GM23248 (cell line): ENCODE results near the gene CSF1R. TPM values are rescaled to one million over a fixed set of nuclear protein-coding genes. Genes with fewer than 3 reads are reported as not detected.

ENCODE experiments used
- DNase-seq: peaks from one replicate; pipeline ENCODE4 v3.0.0-alpha.2; 2015
- H2AFZ ChIP-seq: fragments of 200-600 bp; sonication (generic); 2 replicates; pipeline ENCODE4 v1.6.1; 2016; ENCODE audit warnings: antibody characterized with exemption
- H3F3A ChIP-seq: fragments of 200-600 bp; sonication (generic); 2 replicates; pipeline ENCODE4 v1.6.1; 2016; ENCODE audit warnings: mild to moderate bottlenecking, antibody characterized with exemption, mixed run types; ENCODE audit not compliant: insufficient read depth
- H3K27ac ChIP-seq: fragments of 200-600 bp; sonication (generic); 2 replicates; pipeline ENCODE4 v1.5.1; 2016; ENCODE audit warnings: mild to moderate bottlenecking
- H3K27me3 ChIP-seq: fragments of 200-600 bp; sonication (generic); replicated peaks from 2 replicates; pipeline ENCODE4 v1.6.1; 2016; ENCODE audit warnings: mild to moderate bottlenecking; ENCODE audit not compliant: insufficient read depth
- H3K36me3 ChIP-seq: fragments of 200-600 bp; sonication (generic); 2 replicates; pipeline ENCODE4 v1.6.1; 2016; ENCODE audit warnings: low read depth, mild to moderate bottlenecking
- H3K4me1 ChIP-seq: fragments of 200-600 bp; sonication (generic); 2 replicates; pipeline ENCODE4 v1.6.1; 2016; ENCODE audit warnings: mild to moderate bottlenecking; ENCODE audit not compliant: insufficient read depth
- H3K4me2 ChIP-seq: fragments of 200-600 bp; sonication (generic); one replicate; pipeline ENCODE4 v1.6.1; 2016; ENCODE audit warnings: mild to moderate bottlenecking; ENCODE audit not compliant: unreplicated experiment
- H3K4me3 ChIP-seq: fragments of 200-600 bp; sonication (generic); 2 replicates; pipeline ENCODE4 v1.5.1; 2016; ENCODE audit warnings: mild to moderate bottlenecking
- H3K79me2 ChIP-seq: fragments of 200-600 bp; sonication (generic); 2 replicates; pipeline ENCODE4 v1.6.1; 2016; ENCODE audit warnings: mild to moderate bottlenecking; ENCODE audit not compliant: insufficient read depth
- H3K9ac ChIP-seq: fragments of 200-600 bp; sonication (generic); 2 replicates; pipeline ENCODE4 v1.6.1; 2016; ENCODE audit warnings: mild to moderate bottlenecking
- H3K9me2 ChIP-seq: fragments of 200-600 bp; sonication (generic); 2 replicates; pipeline ENCODE4 v1.6.1; 2016; ENCODE audit warnings: mixed run types, mild to moderate bottlenecking, moderate library complexity; ENCODE audit not compliant: insufficient read depth
- H3K9me3 ChIP-seq: fragments of 200-600 bp; sonication (generic); one replicate; pipeline ENCODE4 v1.6.1; 2017; ENCODE audit warnings: low read depth
- H4K20me1 ChIP-seq: fragments of 200-600 bp; sonication (generic); 2 replicates; pipeline ENCODE4 v1.6.0; 2016; ENCODE audit not compliant: insufficient read depth
- EZH2 ChIP-seq: fragments of 200-600 bp; sonication (generic); IDR thresholded peaks from 2 replicates; pipeline ENCODE4 v1.6.1; 2018; ENCODE audit warnings: antibody characterized with exemption, mild to moderate bottlenecking; ENCODE audit not compliant: insufficient read depth, poor library complexity, severe bottlenecking
- EZH2phosphoT487 ChIP-seq: fragments of 200-600 bp; sonication (generic); IDR thresholded peaks from 2 replicates; pipeline ENCODE4 v1.6.1; 2018; ENCODE audit warnings: antibody characterized with exemption, moderate library complexity, mild to moderate bottlenecking, low read depth; ENCODE audit not compliant: insufficient read depth
- WGBS, 2 experiments: methylation state at CpG; one replicate each; pipeline ENCODE4 v1.1.6; 2015 to 2017; ENCODE audit warnings: low lambda C conversion rate in 2 of 2, low coverage in 1 of 2; ENCODE audit errors: missing lambda C conversion rate in 2 of 2; 5-methylcytosine and 5-hydroxymethylcytosine counted together
- in situ Hi-C: fragments of 300-500 bp; cut with MboI; formaldehyde crosslinking; loops from 2 replicates; pipeline ENCODE4 v1.15.0; 2020
- polyA plus RNA-seq: library from polyadenylated mRNA; unstranded; fragments of >200 nt; fragmentation: Nextera tagmentation; extraction: Ambion mirVana; gene quantifications from 2 replicates; pipeline ENCODE4 v1.2.1, GENCODE V29; 2016
- total RNA-seq: library from RNA; depleted of rRNA; stranded (reverse); fragments of >200 nt; shearing (Covaris generic); gene quantifications from 2 replicates; pipeline ENCODE4 v1.2.3, GENCODE V29; 2014

Gene CSF1R
- total and polyA plus RNA-seq, 2 experiments from 2014 or later = 0.56 TPM; not detected in 1

DNA sequence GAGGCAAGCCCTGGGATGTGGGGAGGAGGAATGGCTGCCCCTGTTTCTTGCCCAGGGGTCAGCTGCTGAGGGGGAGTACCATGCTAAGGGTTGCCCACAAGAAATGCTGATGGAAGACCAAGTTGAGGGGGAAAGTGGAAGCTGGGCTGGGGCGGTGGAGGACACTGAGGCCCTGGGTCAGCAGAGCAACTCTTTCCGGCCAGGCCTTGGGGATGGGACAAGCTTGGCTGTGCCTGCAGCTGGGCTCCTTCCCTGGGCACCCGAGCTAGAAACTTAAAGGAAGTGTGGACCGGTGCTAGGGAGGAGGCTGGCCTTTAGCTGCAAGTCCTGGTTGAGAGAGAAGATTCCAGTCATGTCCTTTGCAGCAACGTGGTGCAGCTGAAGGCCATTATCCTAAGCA lies 22.7 kb downstream of the CSF1R start:
- H3K9me3 ChIP-seq = no peaks in the 10 kb centered on the region
- H3K4me3 ChIP-seq = no peak overlapping the region
- no peak for DNase-seq
- no peaks in the 10 kb centered on the region for H3K9me2 ChIP-seq
- peaks cover 41% of the 10 kb centered on the region for H3K4me1 ChIP-seq
- H2AFZ ChIP-seq = no peak overlapping the region
- no peaks in the 10 kb centered on the region for H3K36me3 ChIP-seq
- H3K27me3 ChIP-seq = no peaks in the 10 kb centered on the region
- H3K4me2 ChIP-seq = no peak overlapping the region
- TF ChIP-seq EZH2 (no peak), EZH2phosphoT487 (no peak)
- WGBS, 2 experiments = 94% methylated on average over 5 of the region's 5 CpGs
- no peak overlapping the region for H3K9ac ChIP-seq
- H4K20me1 ChIP-seq = no peaks in the 10 kb centered on the region
- H3K27ac ChIP-seq = no peak overlapping the region
- in situ Hi-C loops = no loop called here
- peaks cover 20% of the 10 kb centered on the region for H3F3A ChIP-seq
- H3K79me2 ChIP-seq = no peaks in the 10 kb centered on the region

DNA sequence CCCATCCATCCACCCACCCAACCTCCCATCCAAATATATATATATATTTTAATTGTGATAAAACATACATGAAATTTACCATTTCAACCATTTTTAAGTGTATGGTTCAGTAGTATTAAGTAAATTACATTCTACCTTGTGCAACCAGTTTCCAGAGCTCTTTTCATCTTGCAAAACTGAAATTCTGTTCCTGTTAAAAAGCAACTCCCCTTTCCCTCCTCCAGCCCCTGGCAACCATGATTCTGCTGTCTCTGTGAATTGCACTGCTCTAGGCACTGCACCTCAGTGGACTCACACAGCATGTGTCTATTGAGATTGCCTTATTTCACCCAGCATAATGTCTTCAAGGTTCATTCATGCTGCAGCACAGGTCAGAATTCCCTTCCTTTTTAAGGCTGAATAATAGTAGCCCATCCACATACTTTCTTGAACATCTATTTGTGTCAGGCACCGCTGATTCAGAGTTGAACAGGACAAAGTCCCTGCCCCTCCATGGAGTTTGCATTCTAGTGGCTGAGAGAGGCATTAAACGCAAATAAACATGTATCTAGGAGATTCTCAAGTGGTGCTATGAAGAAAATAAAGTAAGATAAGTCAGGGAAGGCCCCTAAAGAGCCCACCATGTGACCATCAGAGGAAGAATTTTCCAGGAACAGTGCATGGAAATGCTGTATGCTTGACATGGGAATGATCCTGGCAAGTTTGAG lies 24.0 kb downstream of the CSF1R start:
- Histone ChIP-seq H3K36me3 (no peaks in the 10 kb centered on the region), H4K20me1 (no peaks in the 10 kb centered on the region), H3K79me2 (no peaks in the 10 kb centered on the region), H3K9me3 (no peaks in the 10 kb centered on the region), H3F3A (peaks cover 31% of the 10 kb centered on the region), H3K9me2 (no peaks in the 10 kb centered on the region), H3K27me3 (no peaks in the 10 kb centered on the region), H3K4me2 (no peak overlapping the region), H3K4me1 (peaks cover 45% of the 10 kb centered on the region), H3K9ac (no peak overlapping the region), H3K27ac (no peak overlapping the region), H3K4me3 (no peak overlapping the region), H2AFZ (no peak overlapping the region)
- TF ChIP-seq EZH2phosphoT487 (no peak), EZH2 (no peak)
- in situ Hi-C loops = no loop called here
- DNase-seq = no peak
- 68 to 79% methylated on average over 2 of the region's 2 CpGs for WGBS, 2 experiments

DNA sequence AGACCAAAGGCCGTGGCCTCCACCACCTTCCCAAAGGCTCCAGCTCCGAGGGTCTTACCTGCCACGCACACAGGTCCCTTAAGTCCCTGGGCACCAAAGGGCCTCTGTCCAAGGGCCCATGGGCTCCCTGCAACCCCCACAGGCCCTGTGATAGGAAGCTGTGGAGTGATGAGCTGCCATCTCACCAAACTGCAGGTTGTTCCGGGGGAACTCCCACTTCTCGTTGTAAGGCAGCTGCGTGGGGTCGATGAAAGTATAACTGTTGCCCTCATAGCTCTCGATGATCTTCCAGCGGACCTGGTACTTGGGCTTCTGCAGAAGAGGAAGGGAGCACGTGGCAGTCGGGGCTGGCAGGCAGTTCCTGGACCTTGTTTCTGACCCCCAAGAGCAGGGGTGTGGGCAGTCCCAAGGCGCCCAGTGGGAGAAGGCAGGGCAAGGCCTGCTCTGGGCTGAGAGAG lies 24.8 kb downstream of the CSF1R start:
- Histone ChIP-seq H3K79me2 (no peaks in the 10 kb centered on the region), H3K9ac (no peak overlapping the region), H3F3A (peaks cover 24% of the 10 kb centered on the region), H3K4me3 (no peak overlapping the region), H3K4me2 (no peak overlapping the region), H3K4me1 (peaks cover 37% of the 10 kb centered on the region), H2AFZ (no peak overlapping the region), H3K9me2 (no peaks in the 10 kb centered on the region), H3K36me3 (no peaks in the 10 kb centered on the region), H3K9me3 (no peaks in the 10 kb centered on the region), H3K27me3 (no peaks in the 10 kb centered on the region), H4K20me1 (no peaks in the 10 kb centered on the region), H3K27ac (no peak overlapping the region)
- DNase-seq = no peak
- TF ChIP-seq EZH2 (no peak), EZH2phosphoT487 (no peak)
- in situ Hi-C loops = no loop called here
- 96 to 97% methylated on average over 12 of the region's 12 CpGs for WGBS, 2 experiments

DNA sequence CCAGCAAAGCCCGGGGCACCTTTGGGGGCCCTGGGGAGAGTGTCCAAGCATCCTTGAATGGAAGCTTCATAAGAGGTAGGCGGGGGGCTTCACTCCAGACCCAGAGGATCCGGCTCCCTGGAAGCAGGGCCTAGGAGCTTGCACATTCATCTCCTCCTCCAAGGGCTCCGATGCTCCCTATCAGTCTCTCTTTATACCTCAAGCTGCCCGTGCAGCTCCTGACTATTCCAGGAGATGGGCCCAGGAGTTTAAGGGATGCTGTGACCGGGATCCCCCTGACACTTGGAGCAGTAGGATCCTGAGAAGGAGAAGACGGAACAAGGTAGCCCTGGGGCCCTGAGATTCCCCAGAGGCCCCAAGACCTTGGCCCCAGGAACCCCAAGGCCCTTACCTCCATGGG lies 25.9 kb downstream of the CSF1R start:
- TF ChIP-seq EZH2phosphoT487 (no peak), EZH2 (no peak)
- Histone ChIP-seq H3K4me3 (no peak overlapping the region), H3K36me3 (no peaks in the 10 kb centered on the region; the same call in 1 of the 2 replicates), H4K20me1 (no peaks in the 10 kb centered on the region), H3K9me2 (no peaks in the 10 kb centered on the region), H3F3A (peaks cover 13% of the 10 kb centered on the region), H3K79me2 (no peaks in the 10 kb centered on the region), H3K27me3 (no peaks in the 10 kb centered on the region), H3K4me2 (no peak overlapping the region), H2AFZ (no peak overlapping the region), H3K4me1 (peaks cover 26% of the 10 kb centered on the region), H3K9me3 (no peaks in the 10 kb centered on the region), H3K27ac (no peak overlapping the region), H3K9ac (no peak overlapping the region)
- in situ Hi-C loops = no loop called here
- 84 to 90% methylated on average over 7 of the region's 7 CpGs for WGBS, 2 experiments
- DNase-seq = no peak

DNA sequence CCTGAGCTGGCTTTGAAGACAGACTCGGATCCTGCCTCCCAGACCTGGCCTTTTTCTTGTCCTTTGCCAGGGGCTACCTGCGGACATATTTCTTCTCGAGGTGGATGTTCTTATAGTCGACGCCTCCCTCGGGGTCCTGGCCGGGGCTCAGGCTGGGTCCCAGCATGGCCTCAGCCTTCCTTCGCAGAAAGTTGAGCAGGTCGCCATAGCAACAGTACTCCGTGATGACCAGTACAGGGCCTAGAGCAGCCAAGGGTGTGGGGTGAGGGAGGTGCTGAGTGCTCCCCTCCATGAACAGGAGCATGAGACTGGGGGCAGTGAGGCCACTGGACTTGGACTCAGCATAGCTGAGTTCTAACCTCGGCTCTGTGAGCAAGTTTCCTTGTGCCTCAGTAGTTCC lies 26.7 kb downstream of the CSF1R start:
- DNase-seq = no peak
- no peak overlapping the region for H3K4me3 ChIP-seq
- peaks cover 18% of the 10 kb centered on the region for H3K4me1 ChIP-seq
- no peaks in the 10 kb centered on the region for H3K79me2 ChIP-seq
- no peak overlapping the region for H3K4me2 ChIP-seq
- no peaks in the 10 kb centered on the region for H3K9me3 ChIP-seq
- H3K36me3 ChIP-seq = peaks cover 5% of the 10 kb centered on the region; the same call in 1 of the 2 replicates
- H3K9ac ChIP-seq = no peak overlapping the region
- in situ Hi-C loops = no loop called here
- TF ChIP-seq EZH2 = no peak
- no peak for TF ChIP-seq EZH2phosphoT487
- no peaks in the 10 kb centered on the region for H3K27me3 ChIP-seq
- no peak overlapping the region for H2AFZ ChIP-seq
- no peak overlapping the region for H3K27ac ChIP-seq
- WGBS, 2 experiments = 90 to 94% methylated on average over 11 of the region's 11 CpGs
- H3K9me2 ChIP-seq = no peaks in the 10 kb centered on the region
- H4K20me1 ChIP-seq = no peaks in the 10 kb centered on the region
- H3F3A ChIP-seq = peaks cover 12% of the 10 kb centered on the region
